ENCODE measurements around the gene TMPRSS15. TPM values are rescaled to one million over a fixed set of nuclear protein-coding genes. Genes with fewer than 3 reads are reported as not detected.
A peak's percentile ranks its signal among the peaks of the same experiment; 100 is the strongest.
"Not testable (repeated sequence)": the region's sequence is repeated elsewhere in the genome, so short reads cannot be mapped to it uniquely, and the experiment has no call there.

Gene TMPRSS15
- total RNA-seq, 1 donor from 2014 or later: not detected

GRCh38 chr21:18398843-18399242 lies 4.7 kb downstream of the TMPRSS15 start:
- no peak for TF ChIP-seq CTCF (IDR thresholded peaks at IDR 0.05)
- intact Hi-C loops (cut with DNase I): no loop called here
- no peaks in the 10 kb centered on the region for H3K36me3 ChIP-seq
- H3K9me3 ChIP-seq: no peaks in the 10 kb centered on the region
- no peak for ATAC-seq
- no peaks in the 10 kb centered on the region for H3K27me3 ChIP-seq
- no peak overlapping the region for H3K4me3 ChIP-seq
- H3K4me1 ChIP-seq: no peaks in the 10 kb centered on the region
- no peak for DNase-seq
- no peak overlapping the region for H3K27ac ChIP-seq

GRCh38 chr21:18387994-18388393 lies 15.6 kb downstream of the TMPRSS15 start:
- Histone ChIP-seq H3K36me3 (no peaks in the 10 kb centered on the region), H3K9me3 (no peaks in the 10 kb centered on the region), H3K27me3 (no peaks in the 10 kb centered on the region), H3K4me3 (no peak overlapping the region), H3K4me1 (no peaks in the 10 kb centered on the region), H3K27ac (no peak overlapping the region)
- ATAC-seq (no peak), DNase-seq (no peak)
- no peak for TF ChIP-seq CTCF (IDR thresholded peaks at IDR 0.05)
- intact Hi-C loops (cut with DNase I): no loop called here

GRCh38 chr21:18384771-18385170 lies 18.8 kb downstream of the TMPRSS15 start:
- no peak for DNase-seq
- H3K4me3 ChIP-seq: no peak overlapping the region
- intact Hi-C loops (cut with DNase I): no loop called here
- peak; percentile 63 for ATAC-seq
- no peaks in the 10 kb centered on the region for H3K4me1 ChIP-seq
- H3K9me3 ChIP-seq: no peaks in the 10 kb centered on the region
- TF ChIP-seq CTCF (IDR thresholded peaks at IDR 0.05): peak; percentile 60
- no peaks in the 10 kb centered on the region for H3K36me3 ChIP-seq
- no peaks in the 10 kb centered on the region for H3K27me3 ChIP-seq
- no peak overlapping the region for H3K27ac ChIP-seq

- H3K36me3 ChIP-seq; H3K4me3 ChIP-seq; DNase-seq; H3K4me1 ChIP-seq; intact Hi-C loops (cut with DNase I); H3K27me3 ChIP-seq; H3K27ac ChIP-seq; H3K9me3 ChIP-seq: not testable (repeated sequence)
- peak; percentile 45 for ATAC-seq
Measured at GRCh38 chr21:18382934-18383619, 20.5 kb downstream of the TMPRSS15 start.

GRCh38 chr21:18382141-18382540 lies 21.4 kb downstream of the TMPRSS15 start:
- Histone ChIP-seq H3K4me1 (no peaks in the 10 kb centered on the region), H3K27ac (no peak overlapping the region), H3K9me3 (no peaks in the 10 kb centered on the region), H3K27me3 (no peaks in the 10 kb centered on the region), H3K4me3 (no peak overlapping the region), H3K36me3 (no peaks in the 10 kb centered on the region)
- DNase-seq: no peak
- ATAC-seq: no peak
- TF ChIP-seq CTCF (IDR thresholded peaks at IDR 0.05): no peak
- intact Hi-C loops (cut with DNase I): no loop called here

- no peak for ATAC-seq
Measured at GRCh38 chr21:18373606-18374005, 30.0 kb downstream of the TMPRSS15 start.

More at GRCh38 chr21:18373606-18374005, 30.0 kb downstream of the TMPRSS15 start:
- DNase-seq: no peak
- Histone ChIP-seq H3K27ac (no peak overlapping the region), H3K27me3 (no peaks in the 10 kb centered on the region), H3K4me3 (no peak overlapping the region), H3K9me3 (no peaks in the 10 kb centered on the region), H3K36me3 (no peaks in the 10 kb centered on the region), H3K4me1 (no peaks in the 10 kb centered on the region)
- no peak for TF ChIP-seq CTCF (IDR thresholded peaks at IDR 0.05)
- intact Hi-C loops (cut with DNase I): no loop called here
